NT2/D1 (cell line): ENCODE data around the gene FBXO2.

Experiments
- DNase-seq: peaks from one replicate; pipeline ENCODE4 v3.0.0-alpha.2; 2011; ENCODE audit warnings: low read depth, low spot score
- H3K27me3 ChIP-seq: 2 replicates; pipeline ENCODE4 v1.6.0; 2011; ENCODE audit warnings: mild to moderate bottlenecking; ENCODE audit not compliant: insufficient read length, insufficient read depth
- H3K36me3 ChIP-seq: 2 replicates; pipeline ENCODE4 v1.6.1; 2011; ENCODE audit warnings: mild to moderate bottlenecking, low read length, mixed read lengths; ENCODE audit not compliant: insufficient read depth, insufficient read length
- H3K4me1 ChIP-seq: 2 replicates; pipeline ENCODE4 v1.5.1; 2011; ENCODE audit not compliant: insufficient read depth, insufficient read length
- H3K4me3 ChIP-seq: 2 replicates; pipeline ENCODE4 v1.5.1; 2011; ENCODE audit warnings: low read depth; ENCODE audit not compliant: insufficient read length
- H3K9ac ChIP-seq: 2 replicates; pipeline ENCODE4 v1.6.0; 2011; ENCODE audit warnings: low read depth; ENCODE audit not compliant: insufficient read length
- H3K9me3 ChIP-seq: 2 replicates; pipeline ENCODE4 v1.5.1; 2011; ENCODE audit warnings: mild to moderate bottlenecking, low read length; ENCODE audit not compliant: insufficient read depth
- SUZ12 ChIP-seq: IDR thresholded peaks from 2 replicates; pipeline ENCODE4 v1.6.1; 2011; ENCODE audit not compliant: insufficient read length, insufficient read depth; ENCODE audit errors: extremely low read depth
- YY1 ChIP-seq: IDR thresholded peaks from 2 replicates; pipeline ENCODE4 v1.6.1; 2011; ENCODE audit not compliant: insufficient read length, insufficient read depth
- ZNF274 ChIP-seq: IDR thresholded peaks from 2 replicates; pipeline ENCODE4 v1.6.1; 2011; ENCODE audit warnings: mild to moderate bottlenecking, low read depth, low read length

FBXO2 gene

DNA sequence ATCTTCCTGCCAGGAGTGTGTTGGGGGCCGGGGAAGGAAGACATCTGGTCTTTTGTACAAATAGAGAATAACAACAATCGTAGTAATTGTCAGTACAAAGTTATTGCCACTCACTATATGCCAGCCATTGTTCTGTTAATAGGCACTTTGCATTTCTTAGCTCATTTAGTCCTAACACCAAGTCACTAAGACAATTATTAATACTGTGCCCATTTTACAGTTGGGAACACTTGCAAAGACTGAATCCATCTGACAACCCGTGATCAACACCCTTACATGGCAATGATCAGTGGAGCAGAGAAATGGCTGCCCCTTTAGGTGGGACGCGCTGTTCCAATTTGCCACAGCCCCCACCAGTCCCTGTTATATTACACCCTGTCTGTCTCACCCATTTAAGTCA is 33.3 kb downstream of the FBXO2 start:
- no peak overlapping the region for H3K4me3 ChIP-seq
- H3K9me3 ChIP-seq: no peaks in the 10 kb centered on the region
- no peaks in the 10 kb centered on the region for H3K27me3 ChIP-seq

DNA sequence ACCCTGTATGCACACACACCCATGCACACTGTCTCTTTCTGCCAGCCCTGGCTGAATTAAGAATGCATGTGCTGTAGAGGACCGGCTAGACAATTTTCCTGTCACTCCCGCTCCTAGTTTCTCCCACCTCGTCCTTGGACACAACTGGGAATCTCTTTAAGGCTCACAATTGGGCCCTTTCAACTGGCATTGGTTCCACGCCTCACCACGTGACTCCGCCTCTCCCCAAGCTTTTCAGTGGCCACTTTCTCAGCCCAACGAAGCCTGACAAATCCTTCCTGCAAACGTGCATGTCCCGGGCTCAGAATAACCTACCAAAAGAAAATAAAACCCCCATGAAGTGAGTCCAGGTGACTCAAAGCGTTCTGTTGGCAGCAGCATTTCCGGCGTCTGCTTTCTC is 33.8 kb downstream of the FBXO2 start:
- TF ChIP-seq YY1 (no peak), SUZ12 (no peak), ZNF274 (no peak)
- Histone ChIP-seq H3K4me3 (no peak overlapping the region), H3K9ac (no peak overlapping the region), H3K4me1 (peaks cover 2% of the 10 kb centered on the region), H3K9me3 (no peaks in the 10 kb centered on the region), H3K36me3 (no peaks in the 10 kb centered on the region), H3K27me3 (no peaks in the 10 kb centered on the region)
- no peak for DNase-seq

More for the DNA sequence above, 33.3 kb downstream of the FBXO2 start:
- H3K36me3 ChIP-seq: no peaks in the 10 kb centered on the region
- H3K4me1 ChIP-seq: peaks cover 2% of the 10 kb centered on the region
- TF ChIP-seq ZNF274: no peak
- TF ChIP-seq SUZ12: no peak
- TF ChIP-seq YY1: no peak
- no peak overlapping the region for H3K9ac ChIP-seq
- no peak for DNase-seq

DNA sequence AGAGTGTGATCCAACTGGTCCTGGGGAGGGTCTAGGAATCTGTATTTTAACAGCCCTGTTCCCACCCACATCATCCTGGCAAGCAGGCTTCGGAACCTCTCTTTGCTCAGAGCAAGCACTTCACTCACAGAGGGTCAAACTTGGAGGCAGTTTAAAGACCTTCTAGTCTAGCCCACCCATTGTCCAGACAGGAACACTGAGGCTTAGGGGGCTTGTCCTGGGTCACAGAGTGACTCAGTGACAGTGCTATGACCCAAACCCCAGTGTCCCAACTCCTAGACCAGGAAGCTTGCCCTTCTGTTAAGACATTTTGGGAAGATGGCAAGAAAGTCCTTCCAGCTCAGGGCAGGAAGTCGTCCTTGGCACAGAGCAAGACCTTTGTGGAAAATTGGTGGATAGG is 36.5 kb downstream of the FBXO2 start:
- Histone ChIP-seq H3K9me3 (no peaks in the 10 kb centered on the region), H3K36me3 (no peaks in the 10 kb centered on the region), H3K4me1 (peaks cover 2% of the 10 kb centered on the region), H3K9ac (no peak overlapping the region), H3K27me3 (no peaks in the 10 kb centered on the region), H3K4me3 (no peak overlapping the region)
- TF ChIP-seq ZNF274 (no peak), SUZ12 (no peak), YY1 (no peak)
- no peak for DNase-seq

DNA sequence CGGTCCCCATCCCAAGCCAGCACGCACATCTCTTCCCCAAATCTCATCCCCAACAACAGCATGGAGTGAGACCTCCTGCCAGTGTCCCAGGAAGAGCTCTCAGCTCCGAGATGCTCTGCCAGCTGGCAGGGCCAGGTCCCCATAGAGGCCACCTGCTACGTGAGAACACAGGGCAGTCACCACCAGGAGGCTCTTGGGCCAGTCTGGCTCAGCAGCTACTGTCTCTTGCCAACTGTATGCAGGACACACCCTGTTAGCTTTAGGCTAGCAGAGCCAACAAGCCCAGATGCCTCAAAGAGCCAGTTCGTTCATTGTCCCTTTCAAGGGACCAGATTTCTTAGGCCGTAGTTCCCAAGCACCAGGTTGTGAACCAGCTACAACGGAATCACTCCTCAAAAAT is 36.9 kb downstream of the FBXO2 start:
- H3K4me1 ChIP-seq: peaks cover 2% of the 10 kb centered on the region
- DNase-seq: no peak
- TF ChIP-seq SUZ12 (no peak), ZNF274 (no peak), YY1 (no peak)
- no peak overlapping the region for H3K4me3 ChIP-seq
- H3K27me3 ChIP-seq: no peaks in the 10 kb centered on the region
- H3K9ac ChIP-seq: no peak overlapping the region
- H3K36me3 ChIP-seq: no peaks in the 10 kb centered on the region
- H3K9me3 ChIP-seq: no peaks in the 10 kb centered on the region

DNA sequence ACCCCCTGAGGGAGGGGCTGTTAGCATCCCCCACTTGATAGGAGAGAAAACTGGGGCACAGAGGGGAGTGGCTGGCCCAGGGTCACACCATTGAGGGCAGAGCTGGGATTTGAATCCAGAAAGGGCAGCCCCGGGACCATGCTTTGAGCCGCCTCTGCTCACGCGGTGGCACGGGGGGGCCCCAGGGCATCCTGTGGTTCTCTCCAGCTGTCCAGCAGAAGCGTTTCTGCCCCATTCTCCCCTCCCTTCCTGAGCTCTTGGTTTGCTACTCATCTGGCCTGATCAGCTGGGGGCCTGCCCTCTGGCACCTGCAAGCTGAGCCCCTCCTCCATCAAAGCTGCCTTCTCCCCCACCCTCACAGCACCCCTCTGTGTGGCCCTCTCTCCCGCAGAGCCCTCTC is 37.5 kb downstream of the FBXO2 start:
- no peak overlapping the region for H3K4me3 ChIP-seq
- TF ChIP-seq YY1 (no peak), SUZ12 (no peak), ZNF274 (no peak)
- no peak overlapping the region for H3K9ac ChIP-seq
- H3K27me3 ChIP-seq: no peaks in the 10 kb centered on the region
- no peaks in the 10 kb centered on the region for H3K9me3 ChIP-seq
- peaks cover 2% of the 10 kb centered on the region for H3K4me1 ChIP-seq
- DNase-seq: no peak
- no peaks in the 10 kb centered on the region for H3K36me3 ChIP-seq

DNA sequence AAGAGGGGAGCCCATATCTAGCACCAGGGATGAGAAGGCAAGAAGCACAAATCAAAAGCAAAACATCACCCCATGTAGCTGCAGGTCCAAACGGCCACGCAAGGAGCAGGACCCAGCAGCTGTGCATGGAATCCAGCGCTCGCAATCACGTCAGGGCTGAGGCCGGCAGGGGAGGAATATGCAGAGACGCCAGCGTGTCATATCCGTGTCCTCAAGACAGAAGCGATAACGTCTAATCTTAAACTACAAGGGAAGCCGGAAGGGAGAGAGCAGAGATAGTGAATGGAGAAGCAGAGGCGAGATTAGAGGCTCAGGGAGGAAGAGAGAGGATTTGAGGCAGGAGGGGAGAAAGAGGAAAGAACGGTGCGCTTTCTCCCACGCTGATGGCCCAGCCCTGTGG is 39.1 kb downstream of the FBXO2 start:
- Histone ChIP-seq H3K4me3 (no peak overlapping the region), H3K9me3 (no peaks in the 10 kb centered on the region), H3K27me3 (no peaks in the 10 kb centered on the region), H3K9ac (no peak overlapping the region), H3K4me1 (peaks cover 2% of the 10 kb centered on the region), H3K36me3 (no peaks in the 10 kb centered on the region)
- no peak for DNase-seq
- TF ChIP-seq YY1 (no peak), SUZ12 (no peak), ZNF274 (no peak)

DNA sequence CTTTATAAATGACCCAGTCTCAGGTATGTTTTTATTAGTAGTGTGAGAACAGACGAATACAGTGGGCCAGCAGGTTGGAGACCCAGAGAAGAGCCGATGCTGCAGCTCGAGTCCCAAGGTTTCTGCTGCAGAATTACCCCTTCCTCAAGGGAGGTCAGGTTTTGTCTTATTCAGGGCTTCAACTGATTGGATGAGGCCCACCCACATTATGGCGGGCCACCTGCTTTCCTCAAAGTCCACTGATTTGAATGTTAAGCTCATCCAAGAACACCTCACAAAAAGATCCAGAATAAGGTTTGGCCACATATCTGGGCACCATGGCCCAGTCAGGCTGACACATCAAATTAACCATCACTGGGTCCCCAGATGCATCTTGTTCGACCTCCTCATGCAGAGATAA is 40.9 kb downstream of the FBXO2 start:
- H3K4me1 ChIP-seq: peaks cover 2% of the 10 kb centered on the region
- no peaks in the 10 kb centered on the region for H3K36me3 ChIP-seq
- DNase-seq: no peak
- TF ChIP-seq YY1 (no peak), SUZ12 (no peak), ZNF274 (no peak)
- H3K9ac ChIP-seq: no peak overlapping the region
- no peaks in the 10 kb centered on the region; the same call in 1 of the 2 replicates for H3K9me3 ChIP-seq
- no peaks in the 10 kb centered on the region for H3K27me3 ChIP-seq
- no peak overlapping the region for H3K4me3 ChIP-seq
